ENCODE measurements around the gene PACS1.

DNA sequence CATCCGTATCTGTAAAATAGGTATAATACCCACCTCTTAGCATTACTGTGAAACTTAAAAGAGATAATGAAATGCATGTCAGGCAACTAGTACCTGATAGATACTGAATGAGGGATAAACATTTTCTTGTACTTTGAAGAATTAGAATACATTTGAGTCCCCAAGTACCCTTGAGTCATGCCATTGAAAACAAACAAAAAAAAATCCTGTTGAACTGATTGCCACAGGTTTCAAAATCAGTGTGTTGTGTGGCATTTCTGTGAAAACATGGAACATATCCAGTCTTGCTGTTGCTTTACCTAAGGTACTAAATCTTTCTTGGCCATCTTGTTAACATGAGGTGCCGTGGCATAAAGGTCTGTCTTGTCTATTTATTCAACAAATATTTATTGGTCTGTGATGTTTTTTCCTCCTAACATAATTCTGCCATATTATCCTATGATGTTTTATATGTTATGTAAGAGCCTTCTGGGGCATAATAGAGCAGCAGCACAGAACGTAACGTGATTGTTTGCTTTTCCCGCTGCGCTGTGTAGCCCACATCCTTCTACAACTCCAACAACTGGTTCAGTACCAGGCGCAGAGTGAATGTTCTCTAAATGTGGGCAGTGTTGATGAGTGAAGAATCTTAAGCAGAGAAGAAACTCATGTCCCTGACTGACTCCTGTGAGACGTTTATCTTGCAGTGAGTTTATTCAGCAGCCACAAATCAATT is 119.1 kb downstream of the PACS1 start:
- TF ChIP-seq, protein P1, sequence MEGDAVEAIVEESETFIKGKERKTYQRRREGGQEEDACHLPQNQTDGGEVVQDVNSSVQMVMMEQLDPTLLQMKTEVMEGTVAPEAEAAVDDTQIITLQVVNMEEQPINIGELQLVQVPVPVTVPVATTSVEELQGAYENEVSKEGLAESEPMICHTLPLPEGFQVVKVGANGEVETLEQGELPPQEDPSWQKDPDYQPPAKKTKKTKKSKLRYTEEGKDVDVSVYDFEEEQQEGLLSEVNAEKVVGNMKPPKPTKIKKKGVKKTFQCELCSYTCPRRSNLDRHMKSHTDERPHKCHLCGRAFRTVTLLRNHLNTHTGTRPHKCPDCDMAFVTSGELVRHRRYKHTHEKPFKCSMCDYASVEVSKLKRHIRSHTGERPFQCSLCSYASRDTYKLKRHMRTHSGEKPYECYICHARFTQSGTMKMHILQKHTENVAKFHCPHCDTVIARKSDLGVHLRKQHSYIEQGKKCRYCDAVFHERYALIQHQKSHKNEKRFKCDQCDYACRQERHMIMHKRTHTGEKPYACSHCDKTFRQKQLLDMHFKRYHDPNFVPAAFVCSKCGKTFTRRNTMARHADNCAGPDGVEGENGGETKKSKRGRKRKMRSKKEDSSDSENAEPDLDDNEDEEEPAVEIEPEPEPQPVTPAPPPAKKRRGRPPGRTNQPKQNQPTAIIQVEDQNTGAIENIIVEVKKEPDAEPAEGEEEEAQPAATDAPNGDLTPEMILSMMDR (IDR thresholded peaks at IDR 0.05; ENCODE audit: low read depth, low read length, poor library complexity, severe bottlenecking) = no peak
- TF ChIP-seq EZH2phosphoT487 (IDR thresholded peaks at IDR 0.05; ENCODE audit: borderline replicate concordance, low read length) = no peak
